ENCODE data around the gene ELAVL1. TPM values are rescaled to one million over a fixed set of nuclear protein-coding genes. Genes with fewer than 3 reads are reported as not detected.

Gene ELAVL1
- total and polyA plus RNA-seq, 2 experiments from 2014 or later, result 81.6 to 143 TPM

DNA sequence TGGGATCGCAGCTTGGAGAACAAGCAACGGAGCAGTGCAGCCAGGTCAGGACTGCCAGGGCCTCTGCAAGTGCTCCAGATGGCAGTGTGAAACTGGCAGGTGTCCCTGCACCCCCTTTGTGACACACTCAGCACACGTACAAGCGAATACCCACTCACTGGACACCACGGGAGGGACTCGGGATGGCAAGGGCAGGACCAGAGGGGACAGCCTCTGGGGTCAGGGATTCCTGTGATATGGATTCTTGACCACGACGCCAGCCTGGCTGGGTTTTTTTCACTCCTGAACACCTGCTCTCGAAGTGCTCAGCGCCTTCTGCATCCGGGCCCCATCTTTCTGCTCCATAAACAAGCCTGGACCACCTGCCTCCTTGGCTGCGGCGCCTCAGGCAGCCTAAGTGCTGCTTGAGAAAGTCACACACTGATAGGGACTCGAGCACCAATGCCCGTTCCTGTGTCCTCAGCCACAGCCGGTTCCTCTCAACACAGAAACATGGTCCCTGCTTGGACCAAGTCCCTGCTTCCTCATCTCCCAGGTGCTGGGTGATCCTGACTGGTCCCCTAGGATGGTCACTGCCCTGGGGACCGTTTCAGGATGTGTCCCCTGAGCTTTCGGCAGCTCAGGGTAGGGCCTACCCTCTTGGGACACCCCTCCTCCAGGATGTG is 22.0 kb downstream of the ELAVL1 start:
- Histone ChIP-seq H3K4me2 (no peak overlapping the region), H3K4me3 (no peak overlapping the region), H3K36me3 (ENCODE audit: insufficient read depth) (peaks cover 16% of the 10 kb centered on the region), H3K9me2 (ENCODE audit: insufficient read depth) (no peaks in the 10 kb centered on the region), H3F3A (replicated peaks; ENCODE audit: low read depth) (peaks cover 6% of the 10 kb centered on the region; the same call in 1 of the 2 replicates), H3K4me1 (ENCODE audit: insufficient read depth) (no peaks in the 10 kb centered on the region), H3K79me2 (replicated peaks; ENCODE audit: insufficient read depth) (peaks cover 54% of the 10 kb centered on the region), H3K27ac (ENCODE audit: low read depth) (no peak overlapping the region), H4K20me1 (replicated peaks; ENCODE audit: insufficient read depth) (peaks cover 36% of the 10 kb centered on the region), H3K27me3 (ENCODE audit: insufficient read depth) (no peaks in the 10 kb centered on the region), H2AFZ (no peak overlapping the region)
- no peaks in the 10 kb centered on the region for H3K9me3 Mint-ChIP-seq
- peaks cover 70% of the 10 kb centered on the region for H3K36me3 Mint-ChIP-seq (ENCODE audit: low read depth)
- DNase-seq (ENCODE audit: low spot score) (no peak), ATAC-seq (no peak)
- H3K27ac Mint-ChIP-seq, result no peak overlapping the region
- H3K4me3 Mint-ChIP-seq, result no peak overlapping the region; the same call in 2 of the 3 replicates
- peaks cover 2% of the 10 kb centered on the region for H3K27me3 Mint-ChIP-seq (ENCODE audit: insufficient read depth, low read depth, poor library complexity)
- TF ChIP-seq STAT1 (IDR thresholded peaks at IDR 0.05; ENCODE audit: unreplicated experiment), result no peak
- H3K4me1 Mint-ChIP-seq, result no peaks in the 10 kb centered on the region; the same call in 2 of the 3 replicates

GRCh38 chr19:7982651-7983099 is 22.8 kb downstream of the ELAVL1 start:
- H3K4me1 ChIP-seq (ENCODE audit: insufficient read depth), result no peaks in the 10 kb centered on the region
- H3K27me3 ChIP-seq (ENCODE audit: insufficient read depth), result no peaks in the 10 kb centered on the region
- DNase-seq (ENCODE audit: low spot score), result no peak
- Mint-ChIP-seq H3K27me3 (ENCODE audit: insufficient read depth, low read depth, poor library complexity) (peaks cover 3% of the 10 kb centered on the region), H3K4me3 (no peak overlapping the region), H3K27ac (no peak overlapping the region), H3K9me3 (no peaks in the 10 kb centered on the region), H3K4me1 (no peaks in the 10 kb centered on the region; the same call in 2 of the 3 replicates), H3K36me3 (ENCODE audit: low read depth) (peaks cover 69% of the 10 kb centered on the region)
- no peak overlapping the region for H3K4me2 ChIP-seq
- no peak overlapping the region for H2AFZ ChIP-seq
- H3K9me2 ChIP-seq (ENCODE audit: insufficient read depth), result no peaks in the 10 kb centered on the region
- H4K20me1 ChIP-seq (replicated peaks; ENCODE audit: insufficient read depth), result peaks cover 33% of the 10 kb centered on the region
- no peak overlapping the region for H3K4me3 ChIP-seq
- TF ChIP-seq ZNF331 (CRISPR knock-in tag; IDR thresholded peaks at IDR 0.05; ENCODE audit: low read depth) (no peak), POLR2AphosphoS5 (IDR thresholded peaks at IDR 0.05; ENCODE audit: low read depth) (no peak), STAT1 (IDR thresholded peaks at IDR 0.05; ENCODE audit: unreplicated experiment) (no peak), EZH2 (IDR thresholded peaks at IDR 0.05; ENCODE audit: low read depth, unreplicated experiment) (no peak), CTCF (conservative IDR thresholded peaks at IDR 0.05; ENCODE audit: low read depth in 2 of 2) (no peak), NANOG (IDR thresholded peaks at IDR 0.05; ENCODE audit: borderline replicate concordance) (no peak)
- TF ChIP-seq, protein P1, sequence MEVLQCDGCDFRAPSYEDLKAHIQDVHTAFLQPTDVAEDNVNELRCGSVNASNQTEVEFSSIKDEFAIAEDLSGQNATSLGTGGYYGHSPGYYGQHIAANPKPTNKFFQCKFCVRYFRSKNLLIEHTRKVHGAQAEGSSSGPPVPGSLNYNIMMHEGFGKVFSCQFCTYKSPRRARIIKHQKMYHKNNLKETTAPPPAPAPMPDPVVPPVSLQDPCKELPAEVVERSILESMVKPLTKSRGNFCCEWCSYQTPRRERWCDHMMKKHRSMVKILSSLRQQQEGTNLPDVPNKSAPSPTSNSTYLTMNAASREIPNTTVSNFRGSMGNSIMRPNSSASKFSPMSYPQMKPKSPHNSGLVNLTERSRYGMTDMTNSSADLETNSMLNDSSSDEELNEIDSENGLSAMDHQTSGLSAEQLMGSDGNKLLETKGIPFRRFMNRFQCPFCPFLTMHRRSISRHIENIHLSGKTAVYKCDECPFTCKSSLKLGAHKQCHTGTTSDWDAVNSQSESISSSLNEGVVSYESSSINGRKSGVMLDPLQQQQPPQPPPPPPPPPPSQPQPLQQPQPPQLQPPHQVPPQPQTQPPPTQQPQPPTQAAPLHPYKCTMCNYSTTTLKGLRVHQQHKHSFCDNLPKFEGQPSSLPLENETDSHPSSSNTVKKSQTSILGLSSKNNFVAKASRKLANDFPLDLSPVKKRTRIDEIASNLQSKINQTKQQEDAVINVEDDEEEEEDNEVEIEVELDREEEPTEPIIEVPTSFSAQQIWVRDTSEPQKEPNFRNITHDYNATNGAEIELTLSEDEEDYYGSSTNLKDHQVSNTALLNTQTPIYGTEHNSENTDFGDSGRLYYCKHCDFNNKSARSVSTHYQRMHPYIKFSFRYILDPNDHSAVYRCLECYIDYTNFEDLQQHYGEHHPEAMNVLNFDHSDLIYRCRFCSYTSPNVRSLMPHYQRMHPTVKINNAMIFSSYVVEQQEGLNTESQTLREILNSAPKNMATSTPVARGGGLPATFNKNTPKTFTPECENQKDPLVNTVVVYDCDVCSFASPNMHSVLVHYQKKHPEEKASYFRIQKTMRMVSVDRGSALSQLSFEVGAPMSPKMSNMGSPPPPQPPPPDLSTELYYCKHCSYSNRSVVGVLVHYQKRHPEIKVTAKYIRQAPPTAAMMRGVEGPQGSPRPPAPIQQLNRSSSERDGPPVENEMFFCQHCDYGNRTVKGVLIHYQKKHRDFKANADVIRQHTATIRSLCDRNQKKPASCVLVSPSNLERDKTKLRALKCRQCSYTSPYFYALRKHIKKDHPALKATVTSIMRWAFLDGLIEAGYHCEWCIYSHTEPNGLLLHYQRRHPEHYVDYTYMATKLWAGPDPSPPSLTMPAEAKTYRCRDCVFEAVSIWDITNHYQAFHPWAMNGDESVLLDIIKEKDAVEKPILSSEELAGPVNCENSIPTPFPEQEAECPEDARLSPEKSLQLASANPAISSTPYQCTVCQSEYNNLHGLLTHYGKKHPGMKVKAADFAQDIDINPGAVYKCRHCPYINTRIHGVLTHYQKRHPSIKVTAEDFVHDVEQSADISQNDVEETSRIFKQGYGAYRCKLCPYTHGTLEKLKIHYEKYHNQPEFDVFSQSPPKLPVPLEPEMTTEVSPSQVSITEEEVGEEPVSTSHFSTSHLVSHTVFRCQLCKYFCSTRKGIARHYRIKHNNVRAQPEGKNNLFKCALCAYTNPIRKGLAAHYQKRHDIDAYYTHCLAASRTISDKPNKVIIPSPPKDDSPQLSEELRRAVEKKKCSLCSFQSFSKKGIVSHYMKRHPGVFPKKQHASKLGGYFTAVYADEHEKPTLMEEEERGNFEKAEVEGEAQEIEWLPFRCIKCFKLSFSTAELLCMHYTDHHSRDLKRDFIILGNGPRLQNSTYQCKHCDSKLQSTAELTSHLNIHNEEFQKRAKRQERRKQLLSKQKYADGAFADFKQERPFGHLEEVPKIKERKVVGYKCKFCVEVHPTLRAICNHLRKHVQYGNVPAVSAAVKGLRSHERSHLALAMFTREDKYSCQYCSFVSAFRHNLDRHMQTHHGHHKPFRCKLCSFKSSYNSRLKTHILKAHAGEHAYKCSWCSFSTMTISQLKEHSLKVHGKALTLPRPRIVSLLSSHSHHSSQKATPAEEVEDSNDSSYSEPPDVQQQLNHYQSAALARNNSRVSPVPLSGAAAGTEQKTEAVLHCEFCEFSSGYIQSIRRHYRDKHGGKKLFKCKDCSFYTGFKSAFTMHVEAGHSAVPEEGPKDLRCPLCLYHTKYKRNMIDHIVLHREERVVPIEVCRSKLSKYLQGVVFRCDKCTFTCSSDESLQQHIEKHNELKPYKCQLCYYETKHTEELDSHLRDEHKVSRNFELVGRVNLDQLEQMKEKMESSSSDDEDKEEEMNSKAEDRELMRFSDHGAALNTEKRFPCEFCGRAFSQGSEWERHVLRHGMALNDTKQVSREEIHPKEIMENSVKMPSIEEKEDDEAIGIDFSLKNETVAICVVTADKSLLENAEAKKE (CRISPR knock-in tag; IDR thresholded peaks at IDR 0.05), result no peak
- ATAC-seq, result no peak
- peaks cover 6% of the 10 kb centered on the region; the same call in 1 of the 2 replicates for H3F3A ChIP-seq (replicated peaks; ENCODE audit: low read depth)
- no peak overlapping the region for H3K27ac ChIP-seq (ENCODE audit: low read depth)
- peaks cover 16% of the 10 kb centered on the region for H3K36me3 ChIP-seq (ENCODE audit: insufficient read depth)
- H3K79me2 ChIP-seq (replicated peaks; ENCODE audit: insufficient read depth), result peaks cover 53% of the 10 kb centered on the region
